Heart right ventricle (tissue), 16 donors: Measurements from ENCODE around the gene ADAT1. TPM values are rescaled to one million over a fixed set of nuclear protein-coding genes. Genes with fewer than 3 reads are reported as not detected.

ENCODE experiments used
- ATAC-seq, 8 donors: fragments of 200-7000 bp; cut with Tn5 transposase; one replicate each; pipeline ENCODE4 v1.9.1; 2020; ENCODE audit warnings: mild to moderate bottlenecking in 8 of 8, moderate library complexity in 8 of 8, moderate number of reproducible peaks in 1 of 8
- DNase-seq, 2 donors: peaks; one replicate each; pipeline ENCODE4 v3.0.0-alpha.2; 2020
- H3K27ac ChIP-seq, 10 donors: fragments of 200-600 bp; sonication (generic) in 2 of 10; one replicate each; pipeline versions ENCODE4 v1.5.0 to v1.8.0; 2020 to 2022; ENCODE audit warnings: mild to moderate bottlenecking in 3 of 10
- H3K27me3 ChIP-seq, 7 donors: fragments of 200-600 bp; one replicate each; pipeline ENCODE4 v1.8.0; 2021 to 2022; ENCODE audit warnings: mild to moderate bottlenecking in 2 of 7
- H3K36me3 ChIP-seq, 9 donors: fragments of 200-600 bp; sonication (generic) in 1 of 9; one replicate each; pipeline versions ENCODE4 v1.5.0 to v1.8.0; 2020 to 2022; ENCODE audit warnings: mild to moderate bottlenecking in 2 of 9
- H3K4me1 ChIP-seq, 9 donors: fragments of 200-600 bp; sonication (generic) in 1 of 9; one replicate each; pipeline versions ENCODE4 v1.5.0 to v1.8.0; 2020 to 2022; ENCODE audit warnings: mild to moderate bottlenecking in 4 of 9
- H3K4me3 ChIP-seq, 10 donors: fragments of 200-600 bp; sonication (generic) in 2 of 10; one replicate each; pipeline versions ENCODE4 v1.5.0 to v1.8.0; 2020 to 2022; ENCODE audit warnings: mild to moderate bottlenecking in 7 of 10, moderate library complexity in 2 of 10
- H3K9me3 ChIP-seq, 11 donors: fragments of 200-600 bp in 10 of 11; sonication (generic) in 2 of 11; one replicate each; pipeline versions ENCODE4 v1.5.0 to v1.8.0; 2013 to 2022; ENCODE audit warnings: mild to moderate bottlenecking in 2 of 11, control low read depth in 1 of 11, moderate library complexity in 1 of 11
- CTCF ChIP-seq, 9 donors: fragments of 200-600 bp; sonication (generic) in 2 of 9; IDR thresholded peaks; one replicate each; pipeline versions ENCODE4 v1.5.0 to v1.8.0; 2021 to 2022; ENCODE audit warnings: antibody characterized with exemption in 9 of 9, mild to moderate bottlenecking in 5 of 9, moderate library complexity in 1 of 9
- WGBS, 2 donors: extraction: QIAGEN DNeasy Blood & Tissue Kit; methylation state at CpG; one replicate each; pipeline ENCODE4 v1.1.7; 2013; ENCODE audit warnings: inconsistent platforms in 1 of 2; 5-methylcytosine and 5-hydroxymethylcytosine counted together
- intact Hi-C, 10 donors: fragments of 100-400 bp; cut with DNase I; formaldehyde crosslinking; loops; one replicate each; pipeline versions ENCODE4 v1.11.1 to v1.14.2; 2022
- polyA plus RNA-seq, 2 donors: library from polyadenylated mRNA; stranded (reverse); fragments of 200-250 nt; gene quantifications; one replicate each; pipeline ENCODE4 v1.2.3, GENCODE V29; 2013
- total RNA-seq, 10 donors: library from RNA; stranded (reverse); fragmentation: NEBNext Ultra II Directional in 3 of 10; extraction: Animal tissue kit (Norgen Biotek cat#: 25700) in 3 of 10; gene quantifications; one replicate each; pipeline versions ENCODE4 v1.2.1 to v1.2.4, GENCODE V29; 2021 to 2023
- donor health status: Arrhythmogenic right ventricular cardiomyopathy.
- donor health status: ischemic (EF 13 %, LVEDD 7.1; RV severe dilation, severe dysfunction).
- donor health status: healthy with polysubstance abuse.
- donor health status: DM: no; HTN: yes; CAD: no.
- donor health status: DM: no; HTN: no; CAD: no.
- donor health status: ischemic (EF 25% LVEDD 6.9; RV normal size, moderate dysfunction).
- donor health status: ischemic (EF 25% LVEDD 5.7; RV mildly dilated, moderate dysfunction).
- donor health status: healthy.
- donor health status: DM: yes; HTN: yes; CAD: no.
- donor health status: Ischemic cardiomyopathy.
- donor health status: ischemic (EF 35%, LVEDD 5.7; RV mildly dilated, moderate dysfunction).
- donor health status: nonischemic (EF 11% LVEDD 7.7; RV severe dilation, severe dysfunction).
- donor health status: DM: yes; HTN: yes; CAD: no.
- donor health status: PGD.
- donor health status: ischemic (EF 29% LVEDD 5.4; RV normal size, mild dysfunction).
- donor health status: nonischemic (EF 23%, LVEDD 6.1; RV moderate dilation, normal function).

ADAT1 gene
- total and polyA plus RNA-seq, 12 donors, result 6.1 to 30.6 (median 20.5) TPM

GRCh38 chr16:75552951-75553350 lies 70.1 kb downstream of the ADAT1 start:
- DNase-seq (peak in 1 of 2 donors; percentile 50), ATAC-seq (peak in 1 of 8 donors; percentile 18)
- peaks cover 0 to 2% (median 0%) of the 10 kb centered on the region in 9 donors for H3K36me3 ChIP-seq
- H3K9me3 ChIP-seq, result no peaks in the 10 kb centered on the region
- WGBS, 2 donors, result 48 to 63% methylated on average over 2 of the region's 2 CpGs
- no peaks in the 10 kb centered on the region for H3K27me3 ChIP-seq
- H3K4me1 ChIP-seq, result peaks cover 5 to 49% (median 15%) of the 10 kb centered on the region in 9 donors
- intact Hi-C loops, result loop anchor here in 5 of 10 donors (5.0 to 10.0 kb wide), 4 partner anchors 36 to 81 kb away; partner anchors contain the start of gene ADAT1 (in 1 of the 5)
- no peak for TF ChIP-seq CTCF (IDR thresholded peaks at IDR 0.05)
- H3K27ac ChIP-seq, result peak overlapping the region in 7 of 10 donors; percentile 46 to 86 (median 72)
- no peak overlapping the region for H3K4me3 ChIP-seq

- Histone ChIP-seq H3K4me1 (peaks cover 0 to 37% (median 10%) of the 10 kb centered on the region in 9 donors), H3K27me3 (no peaks in the 10 kb centered on the region), H3K27ac (peak overlapping the region; percentile 18 to 86 (median 77)), H3K9me3 (no peaks in the 10 kb centered on the region), H3K4me3 (peak overlapping the region in 5 of 10 donors; percentile 9 to 36 (median 15)), H3K36me3 (peaks cover 0 to 5% (median 0%) of the 10 kb centered on the region in 9 donors)
- intact Hi-C loops, result loop anchor here in 6 of 10 donors (2.0 to 10.0 kb wide), 5 partner anchors 33 to 79 kb away; partner anchors contain the start of gene ADAT1 (in 1 of the 6)
- peak in 7 of 9 donors; percentile 55 to 73 (median 66) for TF ChIP-seq CTCF (IDR thresholded peaks at IDR 0.05)
- WGBS, 2 donors, result 59 to 75% methylated on average over 7 of the region's 7 CpGs
- DNase-seq (peak in 1 of 2 donors; percentile 82), ATAC-seq (peak; percentile 67 to 90 (median 82))
Observed at GRCh38 chr16:75550211-75550662, 72.8 kb downstream of the ADAT1 start.

Other genes starting within 250 kb of the ADAT1 start
- 10 to 100 TPM; 19.0 to 27.8 (median 24.9) TPM for gene CFDP1, start 189.8 kb downstream of the ADAT1 start, total RNA-seq
- 10 to 100 TPM; 38.6 to 63.6 TPM for gene CFDP1, start 189.8 kb downstream of the ADAT1 start, polyA plus RNA-seq
- gene TMEM170A, start 158.6 kb downstream of the ADAT1 start, total RNA-seq, result 10 to 100 TPM in 4 of 10 donors, 1 to 10 TPM in 6; 7.2 to 12.5 (median 9.3) TPM
- gene TMEM170A, start 158.6 kb downstream of the ADAT1 start, polyA plus RNA-seq, result 1 to 10 TPM; 3.8 to 6.9 TPM
- gene CHST6, start 127.8 kb downstream of the ADAT1 start, total RNA-seq, result 1 to 10 TPM in 4 of 10 donors, under 1 TPM in 6; 0.30 to 2.0 (median 0.98) TPM
- gene CHST6, start 127.8 kb downstream of the ADAT1 start, polyA plus RNA-seq, result under 1 TPM; 0.22 to 0.42 TPM
- 1 to 10 TPM in 2 of 10 donors, under 1 TPM in 7, not detected in 1; 0.08 to 1.4 (median 0.48) TPM for gene CHST5, start 87.2 kb downstream of the ADAT1 start, total RNA-seq
- under 1 TPM; 0.20 to 0.66 TPM for gene CHST5, start 87.2 kb downstream of the ADAT1 start, polyA plus RNA-seq
- gene TMEM231, start 67.0 kb downstream of the ADAT1 start, total RNA-seq, result 10 to 100 TPM in 5 of 10 donors, 1 to 10 TPM in 5; 3.8 to 13.4 (median 9.6) TPM
- 1 to 10 TPM; 2.6 to 4.9 TPM for gene TMEM231, start 67.0 kb downstream of the ADAT1 start, polyA plus RNA-seq
- 100 to 1,000 TPM; 177 to 262 (median 243) TPM for gene GABARAPL2, start 56.9 kb downstream of the ADAT1 start, total RNA-seq
- 100 to 1,000 TPM in 1 of 2 donors, 10 to 100 TPM in 1; 58.2 to 187 TPM for gene GABARAPL2, start 56.9 kb downstream of the ADAT1 start, polyA plus RNA-seq
- gene KARS1, start 24.4 kb upstream of the ADAT1 start, total RNA-seq, result 100 to 1,000 TPM; 123 to 145 (median 129) TPM
- 100 to 1,000 TPM in 1 of 2 donors, 10 to 100 TPM in 1; 68.0 to 126 TPM for gene KARS1, start 24.4 kb upstream of the ADAT1 start, polyA plus RNA-seq
- gene TERF2IP, start 24.5 kb upstream of the ADAT1 start, total RNA-seq, result 10 to 100 TPM; 49.1 to 79.3 (median 64.5) TPM
- 10 to 100 TPM; 43.3 to 71.1 TPM for gene TERF2IP, start 24.5 kb upstream of the ADAT1 start, polyA plus RNA-seq
- gene CPHXL2, start 53.7 kb upstream of the ADAT1 start, total RNA-seq, result not detected
- gene CPHXL2, start 53.7 kb upstream of the ADAT1 start, polyA plus RNA-seq, result not detected
- gene DUXB, start 78.2 kb upstream of the ADAT1 start, total RNA-seq, result not detected
- not detected for gene DUXB, start 78.2 kb upstream of the ADAT1 start, polyA plus RNA-seq
- not detected for gene CPHXL, start 103.2 kb upstream of the ADAT1 start, total RNA-seq
- not detected for gene CPHXL, start 103.2 kb upstream of the ADAT1 start, polyA plus RNA-seq